Measurements from ENCODE around the gene CEP164. TPM values are rescaled to one million over a fixed set of nuclear protein-coding genes. Genes with fewer than 3 reads are reported as not detected.

CEP164 gene
- total RNA-seq, 1 donor from 2014 or later: 36.1 TPM

- Mint-ChIP-seq H3K4me1 (ENCODE audit: low read depth, unreplicated experiment) (no peaks in the 10 kb centered on the region), H3K36me3 (ENCODE audit: low read depth, unreplicated experiment) (peaks cover 44% of the 10 kb centered on the region), H3K9me3 (ENCODE audit: unreplicated experiment) (no peaks in the 10 kb centered on the region), H3K4me3 (ENCODE audit: unreplicated experiment) (peak overlapping the region; percentile 51), H3K27me3 (ENCODE audit: low read depth, unreplicated experiment) (no peaks in the 10 kb centered on the region), H3K27ac (ENCODE audit: unreplicated experiment) (no peak overlapping the region)
- H3K79me2 ChIP-seq (ENCODE audit: insufficient read depth, low read length): no peaks in the 10 kb centered on the region
- no peak overlapping the region for H3K4me2 ChIP-seq (ENCODE audit: low read length)
- H4K20me1 ChIP-seq (ENCODE audit: insufficient read depth, low read length): no peaks in the 10 kb centered on the region
- no peak for DNase-seq (ENCODE audit: low read depth)
- H3K4me3 ChIP-seq (ENCODE audit: insufficient read depth, low read depth, low read length): no peak overlapping the region
- no peaks in the 10 kb centered on the region for H3K9me3 ChIP-seq (ENCODE audit: insufficient read depth, low read depth, low read length)
- peaks cover 41% of the 10 kb centered on the region for H3K36me3 ChIP-seq (ENCODE audit: insufficient read depth, low read length)
- H3K27me3 ChIP-seq (ENCODE audit: insufficient read depth, low read length): no peaks in the 10 kb centered on the region
- H2AFZ ChIP-seq (ENCODE audit: low read depth, low read length): no peak overlapping the region
- TF ChIP-seq CTCF (IDR thresholded peaks at IDR 0.05; ENCODE audit: insufficient read depth, low read depth, low read length) (no peak), EZH2 (IDR thresholded peaks at IDR 0.05; ENCODE audit: insufficient read depth, low read length) (no peak)
- H3K4me1 ChIP-seq (ENCODE audit: insufficient read depth, low read length): no peaks in the 10 kb centered on the region
- no peak overlapping the region for H3K9ac ChIP-seq (ENCODE audit: low read length)
- FAIRE-seq: no peak
- H3K27ac ChIP-seq (ENCODE audit: low read depth, low read length): no peak overlapping the region
Observed at GRCh38 chr11:117366248-117366647, 38.6 kb downstream of the CEP164 start.

GRCh38 chr11:117366875-117367274 is 39.2 kb downstream of the CEP164 start:
- Histone ChIP-seq H3K4me1 (ENCODE audit: insufficient read depth, low read length) (no peaks in the 10 kb centered on the region), H3K9me3 (ENCODE audit: insufficient read depth, low read depth, low read length) (no peaks in the 10 kb centered on the region), H3K79me2 (ENCODE audit: insufficient read depth, low read length) (no peaks in the 10 kb centered on the region), H4K20me1 (ENCODE audit: insufficient read depth, low read length) (no peaks in the 10 kb centered on the region), H2AFZ (ENCODE audit: low read depth, low read length) (no peak overlapping the region), H3K9ac (ENCODE audit: low read length) (no peak overlapping the region), H3K36me3 (ENCODE audit: insufficient read depth, low read length) (peaks cover 39% of the 10 kb centered on the region), H3K27me3 (ENCODE audit: insufficient read depth, low read length) (no peaks in the 10 kb centered on the region), H3K4me3 (ENCODE audit: insufficient read depth, low read depth, low read length) (no peak overlapping the region), H3K4me2 (ENCODE audit: low read length) (no peak overlapping the region), H3K27ac (ENCODE audit: low read depth, low read length) (no peak overlapping the region)
- Mint-ChIP-seq H3K27me3 (ENCODE audit: low read depth, unreplicated experiment) (no peaks in the 10 kb centered on the region), H3K4me3 (ENCODE audit: unreplicated experiment) (no peak overlapping the region), H3K4me1 (ENCODE audit: low read depth, unreplicated experiment) (no peaks in the 10 kb centered on the region), H3K27ac (ENCODE audit: unreplicated experiment) (no peak overlapping the region), H3K9me3 (ENCODE audit: unreplicated experiment) (no peaks in the 10 kb centered on the region), H3K36me3 (ENCODE audit: low read depth, unreplicated experiment) (peaks cover 41% of the 10 kb centered on the region)
- FAIRE-seq: no peak
- no peak for TF ChIP-seq CTCF (IDR thresholded peaks at IDR 0.05; ENCODE audit: insufficient read depth, low read depth, low read length)
- TF ChIP-seq EZH2 (IDR thresholded peaks at IDR 0.05; ENCODE audit: insufficient read depth, low read length): no peak
- DNase-seq (ENCODE audit: low read depth): no peak

- Histone ChIP-seq H3K79me2 (ENCODE audit: insufficient read depth, low read length) (no peaks in the 10 kb centered on the region), H3K36me3 (ENCODE audit: insufficient read depth, low read length) (peaks cover 29% of the 10 kb centered on the region), H3K27ac (ENCODE audit: low read depth, low read length) (no peak overlapping the region), H3K9ac (ENCODE audit: low read length) (no peak overlapping the region), H2AFZ (ENCODE audit: low read depth, low read length) (no peak overlapping the region), H3K4me1 (ENCODE audit: insufficient read depth, low read length) (no peaks in the 10 kb centered on the region), H3K4me2 (ENCODE audit: low read length) (no peak overlapping the region), H3K9me3 (ENCODE audit: insufficient read depth, low read depth, low read length) (no peaks in the 10 kb centered on the region), H3K27me3 (ENCODE audit: insufficient read depth, low read length) (no peaks in the 10 kb centered on the region), H4K20me1 (ENCODE audit: insufficient read depth, low read length) (no peaks in the 10 kb centered on the region), H3K4me3 (ENCODE audit: insufficient read depth, low read depth, low read length) (no peak overlapping the region)
- no peaks in the 10 kb centered on the region for H3K9me3 Mint-ChIP-seq (ENCODE audit: unreplicated experiment)
- DNase-seq (ENCODE audit: low read depth) (no peak), FAIRE-seq (no peak)
- no peak overlapping the region for H3K4me3 Mint-ChIP-seq (ENCODE audit: unreplicated experiment)
- no peak overlapping the region for H3K27ac Mint-ChIP-seq (ENCODE audit: unreplicated experiment)
- TF ChIP-seq EZH2 (IDR thresholded peaks at IDR 0.05; ENCODE audit: insufficient read depth, low read length) (no peak), CTCF (IDR thresholded peaks at IDR 0.05; ENCODE audit: insufficient read depth, low read depth, low read length) (no peak)
- peaks cover 35% of the 10 kb centered on the region for H3K36me3 Mint-ChIP-seq (ENCODE audit: low read depth, unreplicated experiment)
- H3K4me1 Mint-ChIP-seq (ENCODE audit: low read depth, unreplicated experiment): no peaks in the 10 kb centered on the region
- H3K27me3 Mint-ChIP-seq (ENCODE audit: low read depth, unreplicated experiment): no peaks in the 10 kb centered on the region
Observed at GRCh38 chr11:117369534-117369933, 41.9 kb downstream of the CEP164 start.

Data from astrocyte (in vitro differentiated cells and primary cell).